Measurements from ENCODE around the gene RHBDD3. TPM values are rescaled to one million over a fixed set of nuclear protein-coding genes. Genes with fewer than 3 reads are reported as not detected.

RHBDD3 gene
- total RNA-seq, 2 experiments from 2014 or later, result 27.5 to 30.1 TPM

DNA sequence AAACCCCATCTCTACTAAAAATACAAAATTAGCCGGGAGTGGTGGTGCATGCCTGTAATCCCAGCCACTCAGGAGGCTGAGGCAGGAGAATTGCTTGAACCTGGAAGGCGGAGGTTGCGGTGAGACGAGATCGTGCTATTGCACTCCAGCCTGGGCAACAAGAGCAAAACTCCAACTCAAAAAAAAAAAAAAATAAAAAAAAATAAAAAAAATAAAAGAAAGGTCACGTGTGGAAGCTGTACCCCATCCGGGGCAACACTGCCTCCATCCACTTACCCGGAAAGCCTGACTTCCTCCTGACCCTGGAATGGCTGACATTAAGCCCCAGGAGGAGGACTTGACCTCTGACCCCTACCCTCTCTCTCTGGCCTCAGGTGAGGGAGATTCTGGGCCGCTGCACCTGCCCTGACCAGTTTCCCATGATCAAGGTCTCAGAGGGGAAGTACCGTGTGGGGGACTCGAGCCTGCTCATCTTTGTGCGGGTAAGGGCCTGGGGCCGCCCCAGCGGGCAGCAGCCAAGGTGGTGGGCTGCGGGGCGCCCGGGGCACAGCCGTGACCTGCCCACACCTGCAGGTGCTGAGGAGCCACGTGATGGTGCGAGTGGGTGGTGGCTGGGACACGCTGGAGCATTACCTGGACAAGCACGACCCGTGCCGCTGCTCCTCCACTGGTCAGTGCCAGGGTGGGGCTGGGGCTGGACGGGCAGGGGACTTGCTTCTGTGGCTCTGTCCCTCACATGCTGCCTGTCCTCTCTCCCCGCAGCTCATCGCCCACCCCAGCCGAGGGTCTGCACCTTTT lies 42.5 kb upstream of the RHBDD3 start:
- H3K4me1 Mint-ChIP-seq, result peaks cover 32% of the 10 kb centered on the region
- no peak overlapping the region for H3K4me3 Mint-ChIP-seq
- POLR2A ChIA-PET, result interaction anchor here (0.9 kb wide), 1 partner anchor 42 kb away, joined by 3 read pairs; the partner anchor contains the start of gene EWSR1
- H3K9me3 Mint-ChIP-seq, result no peaks in the 10 kb centered on the region
- peaks cover 29% of the 10 kb centered on the region for H3K27me3 Mint-ChIP-seq
- DNase-seq (peak; percentile 37), ATAC-seq (ENCODE audit: low read depth) (no peak)
- peak overlapping the region; percentile 54 for H3K27ac Mint-ChIP-seq
- peaks cover 1% of the 10 kb centered on the region for H3K36me3 Mint-ChIP-seq

DNA sequence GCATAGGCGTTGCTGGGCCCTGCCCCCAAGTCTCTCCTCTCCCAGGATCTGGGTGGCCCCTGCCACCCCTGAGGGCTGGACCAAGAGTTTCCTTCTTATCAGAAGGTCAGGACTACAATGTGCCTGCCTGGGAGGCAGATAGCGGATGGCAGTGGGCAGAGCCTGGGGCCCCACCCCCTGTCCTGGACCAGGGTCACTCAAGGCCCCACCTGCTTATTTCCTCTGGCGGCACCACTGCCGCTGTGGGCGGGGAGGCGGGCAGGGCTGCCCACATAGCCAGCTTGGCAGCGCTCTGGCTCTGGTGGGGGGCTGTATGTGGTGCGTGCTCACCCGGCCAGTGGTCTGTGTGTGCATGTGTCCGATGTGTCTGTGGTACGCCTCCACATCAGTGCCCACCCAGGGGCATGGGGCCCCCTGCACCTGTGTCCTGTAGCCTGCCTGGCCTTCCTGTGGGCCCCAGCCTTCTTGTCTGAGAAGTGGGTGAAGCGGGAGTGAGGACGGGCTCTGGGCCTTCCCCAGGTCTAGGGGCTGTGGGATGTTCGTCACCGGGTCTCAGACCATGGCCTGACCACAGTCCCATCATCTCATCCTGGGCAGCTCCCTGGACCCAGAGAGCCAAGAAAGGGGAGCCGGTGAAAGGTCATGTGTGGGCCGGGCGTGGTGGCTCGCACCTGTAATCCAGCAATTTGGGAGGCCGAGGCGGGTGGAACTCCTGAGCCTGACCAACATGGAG lies 41.7 kb upstream of the RHBDD3 start:
- Mint-ChIP-seq H3K9me3 (no peaks in the 10 kb centered on the region), H3K27me3 (peaks cover 26% of the 10 kb centered on the region), H3K4me1 (peaks cover 29% of the 10 kb centered on the region), H3K4me3 (peak overlapping the region; percentile 71), H3K36me3 (peaks cover 1% of the 10 kb centered on the region), H3K27ac (peak overlapping the region; percentile 74)
- ATAC-seq (ENCODE audit: low read depth) (no peak), DNase-seq (no peak)
- POLR2A ChIA-PET, result no interaction called here

DNA sequence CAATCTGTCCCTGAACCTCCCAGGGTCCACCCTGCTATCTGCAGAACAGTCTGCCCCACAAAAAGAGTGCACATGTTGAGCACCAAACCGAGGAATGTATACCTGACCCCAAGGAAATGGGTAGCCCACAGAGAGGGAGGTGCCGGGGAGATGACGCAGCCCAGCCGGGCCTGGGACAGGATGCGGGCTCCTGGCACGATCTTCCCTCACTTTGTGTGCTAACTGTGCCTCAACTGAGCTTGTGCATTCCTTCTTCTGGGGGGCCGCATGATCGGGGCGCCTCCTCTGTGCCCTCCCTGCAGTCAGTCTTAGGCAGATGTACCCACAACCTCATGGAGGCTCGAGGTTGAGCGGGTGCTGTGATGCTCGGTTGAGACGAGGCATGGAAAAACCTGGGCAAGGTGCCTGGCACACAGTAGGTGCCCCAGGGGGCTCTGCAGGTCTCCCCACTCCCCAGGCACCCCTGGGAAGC lies 41.0 kb upstream of the RHBDD3 start:
- Mint-ChIP-seq H3K4me3 (peak overlapping the region; percentile 71), H3K27ac (peak overlapping the region; percentile 74), H3K4me1 (peaks cover 23% of the 10 kb centered on the region), H3K36me3 (peaks cover 1% of the 10 kb centered on the region), H3K27me3 (peaks cover 19% of the 10 kb centered on the region), H3K9me3 (no peaks in the 10 kb centered on the region)
- DNase-seq (peak; percentile 72), ATAC-seq (ENCODE audit: low read depth) (peak; percentile 64)
- POLR2A ChIA-PET, result interaction anchor here (0.6 kb wide), 1 partner anchor 281 kb away, joined by 3 read pairs; no protein-coding TSS in a partner anchor

DNA sequence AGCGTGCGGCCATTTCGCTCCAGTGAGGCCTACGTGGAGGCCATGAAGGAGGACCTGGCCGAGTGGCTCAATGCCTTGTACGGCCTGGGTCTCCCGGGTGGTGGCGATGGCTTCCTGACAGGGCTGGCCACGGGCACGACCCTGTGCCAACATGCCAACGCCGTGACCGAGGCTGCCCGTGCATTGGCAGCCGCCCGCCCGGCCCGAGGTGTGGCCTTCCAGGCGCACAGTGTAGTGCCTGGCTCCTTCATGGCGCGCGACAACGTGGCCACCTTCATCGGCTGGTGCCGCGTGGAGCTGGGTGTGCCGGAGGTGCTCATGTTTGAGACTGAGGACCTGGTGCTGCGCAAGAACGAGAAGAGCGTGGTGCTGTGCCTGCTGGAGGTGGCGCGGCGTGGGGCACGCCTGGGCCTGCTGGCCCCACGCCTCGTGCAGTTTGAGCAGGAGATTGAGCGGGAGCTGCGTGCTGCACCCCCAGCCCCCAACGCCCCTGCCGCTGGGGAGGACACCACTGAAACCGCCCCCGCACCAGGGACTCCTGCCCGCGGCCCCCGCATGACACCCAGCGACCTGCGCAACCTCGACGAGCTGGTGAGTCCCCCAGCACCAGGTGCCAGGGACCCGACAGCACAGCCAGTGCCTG lies 40.5 kb upstream of the RHBDD3 start:
- H3K4me3 Mint-ChIP-seq, result peak overlapping the region; percentile 87
- H3K9me3 Mint-ChIP-seq, result no peaks in the 10 kb centered on the region
- POLR2A ChIA-PET, result interaction anchor here (0.6 kb wide), 1 partner anchor 282 kb away, joined by 3 read pairs; no protein-coding TSS in a partner anchor
- ATAC-seq (ENCODE audit: low read depth) (no peak), DNase-seq (peak; percentile 37)
- H3K27me3 Mint-ChIP-seq, result peaks cover 16% of the 10 kb centered on the region
- H3K36me3 Mint-ChIP-seq, result peaks cover 1% of the 10 kb centered on the region
- H3K4me1 Mint-ChIP-seq, result peaks cover 20% of the 10 kb centered on the region
- H3K27ac Mint-ChIP-seq, result peak overlapping the region; percentile 74

DNA sequence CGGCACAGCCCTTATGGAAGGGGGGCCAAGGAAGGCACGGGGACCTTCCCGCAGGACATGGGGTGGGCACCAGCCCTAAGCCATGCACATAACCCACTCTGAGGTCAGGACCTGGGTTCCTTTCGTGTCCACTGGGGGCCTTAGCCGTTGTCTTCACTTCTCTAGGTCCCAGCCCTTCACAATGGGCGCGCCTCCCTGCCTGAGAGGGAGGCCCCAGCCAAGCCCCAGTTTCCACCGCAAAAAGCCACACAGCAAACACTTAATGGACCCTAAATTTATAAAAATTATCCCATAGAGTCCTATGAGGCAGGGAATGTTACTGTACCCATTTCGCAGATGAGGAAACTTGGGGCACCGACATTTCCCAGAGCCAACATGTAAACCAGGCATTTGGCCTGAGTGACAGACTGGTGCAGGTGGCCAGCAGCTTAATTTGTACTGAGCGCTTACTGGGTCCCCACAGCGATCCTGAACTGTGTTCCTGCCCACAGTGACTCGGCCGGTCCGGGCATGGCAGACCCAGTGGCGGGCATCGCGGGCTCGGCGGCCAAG lies 39.9 kb upstream of the RHBDD3 start:
- H3K27ac Mint-ChIP-seq, result peak overlapping the region; percentile 72
- no peak for DNase-seq
- peaks cover 20% of the 10 kb centered on the region for H3K4me1 Mint-ChIP-seq
- no peak for ATAC-seq (ENCODE audit: low read depth)
- peaks cover 1% of the 10 kb centered on the region for H3K36me3 Mint-ChIP-seq
- POLR2A ChIA-PET, result no interaction called here
- H3K9me3 Mint-ChIP-seq, result no peaks in the 10 kb centered on the region
- peak overlapping the region; percentile 87 for H3K4me3 Mint-ChIP-seq
- H3K27me3 Mint-ChIP-seq, result peaks cover 11% of the 10 kb centered on the region

DNA sequence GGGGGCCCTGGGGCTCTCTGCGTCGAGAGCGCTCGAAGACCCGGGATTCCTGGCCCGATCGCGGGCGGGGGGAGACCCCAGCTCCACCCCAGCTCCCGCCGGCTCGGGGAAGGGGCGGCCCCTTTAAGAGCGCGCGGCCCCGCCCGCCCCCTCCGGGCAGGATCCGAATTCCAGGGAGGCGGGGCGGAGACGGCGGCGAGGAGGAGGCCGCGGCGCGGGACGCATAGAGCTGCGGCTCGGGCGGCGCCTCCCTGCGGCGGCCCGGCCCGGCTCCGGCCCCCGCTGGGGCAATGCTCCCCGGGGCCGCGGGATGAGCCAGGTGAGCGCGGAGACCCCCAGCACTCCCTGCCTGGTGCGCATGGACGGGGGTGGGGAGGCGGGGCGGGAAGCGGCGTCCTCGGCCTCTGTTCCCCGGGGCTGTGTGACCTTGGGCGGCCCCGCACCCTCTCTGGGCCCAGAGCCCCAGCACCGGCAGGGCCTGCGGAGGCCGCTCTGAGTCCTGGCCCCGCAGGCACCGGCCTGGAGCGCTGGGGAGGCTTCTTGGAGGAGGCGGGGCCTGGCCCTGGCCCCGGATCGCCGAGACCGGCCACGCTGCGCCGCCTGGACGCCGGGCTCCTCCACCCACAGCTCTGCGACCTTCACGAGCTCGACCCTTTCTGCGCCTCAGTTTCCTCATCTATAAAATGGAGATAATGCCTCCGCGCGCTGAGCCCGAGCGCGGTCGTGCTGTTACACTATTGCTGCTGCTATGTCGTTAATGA lies 39.2 kb upstream of the RHBDD3 start:
- DNase-seq, result peak; percentile 70

DNA sequence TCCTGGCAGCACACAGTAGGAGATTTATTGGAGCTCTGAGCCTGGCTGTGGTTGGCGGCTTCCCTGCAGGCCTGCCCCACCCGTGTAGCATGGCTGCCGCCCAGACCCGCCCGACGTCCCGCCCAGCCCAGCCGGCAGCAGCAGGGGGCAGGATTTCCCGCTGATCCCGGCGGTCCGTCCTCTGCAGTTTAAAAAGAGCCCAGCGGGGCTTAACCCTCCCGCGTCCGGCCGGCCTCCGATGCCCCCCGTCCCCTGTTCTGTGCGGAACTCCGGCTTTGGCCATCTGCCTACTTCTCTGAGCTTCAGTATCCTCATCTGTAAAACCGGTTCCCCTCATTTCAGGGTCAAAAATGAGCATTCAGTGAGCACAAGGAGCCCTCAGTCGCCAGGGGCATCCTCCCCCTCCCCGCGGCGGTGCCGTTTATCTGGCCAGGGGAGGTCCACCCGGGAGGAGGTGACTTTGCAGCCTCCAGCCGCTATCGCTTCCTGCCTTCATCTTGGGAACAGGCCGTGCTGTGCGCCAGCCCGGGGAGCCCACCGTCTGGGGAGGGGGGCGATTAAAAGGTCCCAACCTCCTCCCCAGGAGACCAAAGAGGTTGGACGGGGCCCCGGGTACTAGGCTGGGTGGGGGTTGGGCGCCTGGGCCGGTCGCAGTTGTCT lies 38.5 kb upstream of the RHBDD3 start, which contains the start of gene GAS2L1:
GAS2L1 (plus strand) TSS at position 476 of the 660 bp plus-strand sequence. CDS start 1,456 bp downstream, outside the sequence.
- Mint-ChIP-seq H3K4me3 (peak within 1 kb of the TSS; percentile 87), H3K27me3 (peaks cover 6% of the 10 kb centered on the region), H3K36me3 (no peaks in the 10 kb centered on the region), H3K27ac (peak within 1 kb of the TSS; percentile 72), H3K9me3 (no peaks in the 10 kb centered on the region), H3K4me1 (peaks cover 18% of the 10 kb centered on the region)
- ATAC-seq (ENCODE audit: low read depth) (peak; percentile 57), DNase-seq (peak; percentile 78)
- POLR2A ChIA-PET, result interaction anchor here (1.0 to 1.9 kb wide), 3 partner anchors 12 to 38 kb away, joined by 3 to 5 read pairs (median 3); partner anchors contain the start of genes EWSR1 and RHBDD3

More for the DNA sequence above, 39.2 kb upstream of the RHBDD3 start:
- POLR2A ChIA-PET, result interaction anchor here (1.0 to 1.9 kb wide), 2 partner anchors 11 to 39 kb away, joined by 3 to 5 read pairs; partner anchors contain the start of genes EWSR1 and RHBDD3
- Mint-ChIP-seq H3K4me3 (peak overlapping the region; percentile 87), H3K4me1 (peaks cover 18% of the 10 kb centered on the region), H3K27me3 (peaks cover 6% of the 10 kb centered on the region), H3K27ac (peak overlapping the region; percentile 72), H3K36me3 (no peaks in the 10 kb centered on the region), H3K9me3 (no peaks in the 10 kb centered on the region)
- ATAC-seq (ENCODE audit: low read depth), result peak; percentile 27

DNA sequence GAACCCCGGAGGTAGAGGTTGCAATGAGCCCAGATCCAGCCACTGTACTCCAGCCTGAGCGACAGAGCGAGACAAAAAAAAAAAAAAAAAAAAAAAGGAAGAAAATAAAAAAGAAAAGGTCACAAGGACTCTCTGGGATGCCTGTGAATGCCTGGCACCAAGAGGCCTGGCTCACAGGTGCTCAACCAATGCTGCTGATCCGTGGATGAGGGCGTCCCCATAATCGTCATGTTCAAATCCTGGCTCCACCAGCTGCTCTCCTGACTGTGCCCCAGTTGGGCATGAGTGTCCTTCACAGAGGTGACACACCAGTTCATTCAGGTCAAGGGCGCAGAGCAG lies 38.0 kb upstream of the RHBDD3 start:
- H3K9me3 Mint-ChIP-seq, result no peaks in the 10 kb centered on the region
- no peak for DNase-seq
- H3K4me1 Mint-ChIP-seq, result peaks cover 16% of the 10 kb centered on the region
- H3K27me3 Mint-ChIP-seq, result peaks cover 6% of the 10 kb centered on the region
- no peak for ATAC-seq (ENCODE audit: low read depth)
- no peak overlapping the region for H3K27ac Mint-ChIP-seq
- POLR2A ChIA-PET, result interaction anchor here (1.0 to 1.9 kb wide), 3 partner anchors 12 to 38 kb away, joined by 3 to 5 read pairs (median 3); partner anchors contain the start of genes EWSR1 and RHBDD3
- peak overlapping the region; percentile 83 for H3K4me3 Mint-ChIP-seq
- peaks cover under 1% of the 10 kb centered on the region for H3K36me3 Mint-ChIP-seq

DNA sequence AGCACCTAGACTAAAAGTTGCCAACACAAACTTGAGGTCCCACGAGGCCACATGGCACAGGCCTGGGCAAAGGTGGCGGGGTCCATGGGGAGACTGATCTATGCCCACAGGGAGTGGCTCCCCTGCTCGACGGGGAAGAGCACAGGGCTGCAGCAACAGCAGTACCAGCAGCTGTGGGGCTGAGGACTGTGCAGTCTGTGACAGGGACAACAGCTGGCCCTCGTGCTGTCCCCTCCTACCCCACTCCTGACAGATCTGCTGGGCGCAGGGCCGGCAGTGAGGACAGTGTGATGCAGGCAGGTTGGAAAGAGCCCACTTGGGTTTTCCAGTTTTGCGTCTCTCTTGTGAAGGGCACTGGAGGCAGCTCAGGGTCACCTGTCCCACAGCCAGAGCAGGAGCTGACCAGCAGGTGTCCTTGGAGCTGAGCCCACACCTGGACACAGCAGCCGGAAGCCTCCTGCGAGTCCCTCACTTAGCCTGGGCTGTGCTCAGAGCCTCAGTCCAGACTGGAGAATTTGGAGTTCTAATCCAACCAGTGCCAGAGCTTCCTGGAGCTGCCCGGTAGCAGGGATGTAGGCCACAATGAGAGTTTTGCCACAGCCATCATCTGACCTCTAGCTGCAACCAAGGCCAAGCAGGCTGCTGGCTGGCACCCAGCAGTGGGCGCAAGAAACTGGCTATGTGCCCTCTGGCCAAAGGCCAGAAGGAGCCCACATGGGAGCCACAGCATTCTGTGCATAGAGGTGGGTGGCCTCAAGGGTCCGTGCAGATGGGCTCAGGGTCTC lies 35.1 kb upstream of the RHBDD3 start:
- no peak overlapping the region for H3K4me3 Mint-ChIP-seq
- peaks cover 6% of the 10 kb centered on the region for H3K4me1 Mint-ChIP-seq
- peaks cover 17% of the 10 kb centered on the region for H3K36me3 Mint-ChIP-seq
- ATAC-seq (ENCODE audit: low read depth) (no peak), DNase-seq (no peak)
- H3K9me3 Mint-ChIP-seq, result no peaks in the 10 kb centered on the region
- H3K27ac Mint-ChIP-seq, result no peak overlapping the region
- peaks cover 6% of the 10 kb centered on the region for H3K27me3 Mint-ChIP-seq
- POLR2A ChIA-PET, result no interaction called here

DNA sequence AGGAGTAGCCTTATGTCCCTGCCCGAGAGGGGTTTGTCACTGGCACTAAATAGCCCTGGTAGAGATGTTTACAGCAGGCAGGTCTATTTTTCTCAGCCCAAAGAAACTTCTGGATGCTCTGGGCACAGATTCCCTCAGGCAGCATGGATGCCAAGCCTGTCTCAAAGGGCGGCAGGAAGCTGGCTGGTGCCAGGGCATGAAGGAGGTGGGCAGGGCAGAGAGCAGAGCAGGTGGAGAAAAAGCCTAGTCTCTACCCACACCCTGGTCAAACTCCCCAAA lies 34.6 kb upstream of the RHBDD3 start:
- DNase-seq, result no peak
- peak overlapping the region; percentile 15 for H3K27ac Mint-ChIP-seq
- POLR2A ChIA-PET, result no interaction called here
- no peak for ATAC-seq (ENCODE audit: low read depth)
- H3K4me1 Mint-ChIP-seq, result peaks cover 5% of the 10 kb centered on the region
- no peak overlapping the region for H3K4me3 Mint-ChIP-seq
- H3K27me3 Mint-ChIP-seq, result peaks cover 6% of the 10 kb centered on the region
- H3K9me3 Mint-ChIP-seq, result no peaks in the 10 kb centered on the region
- H3K36me3 Mint-ChIP-seq, result peaks cover 22% of the 10 kb centered on the region

DNA sequence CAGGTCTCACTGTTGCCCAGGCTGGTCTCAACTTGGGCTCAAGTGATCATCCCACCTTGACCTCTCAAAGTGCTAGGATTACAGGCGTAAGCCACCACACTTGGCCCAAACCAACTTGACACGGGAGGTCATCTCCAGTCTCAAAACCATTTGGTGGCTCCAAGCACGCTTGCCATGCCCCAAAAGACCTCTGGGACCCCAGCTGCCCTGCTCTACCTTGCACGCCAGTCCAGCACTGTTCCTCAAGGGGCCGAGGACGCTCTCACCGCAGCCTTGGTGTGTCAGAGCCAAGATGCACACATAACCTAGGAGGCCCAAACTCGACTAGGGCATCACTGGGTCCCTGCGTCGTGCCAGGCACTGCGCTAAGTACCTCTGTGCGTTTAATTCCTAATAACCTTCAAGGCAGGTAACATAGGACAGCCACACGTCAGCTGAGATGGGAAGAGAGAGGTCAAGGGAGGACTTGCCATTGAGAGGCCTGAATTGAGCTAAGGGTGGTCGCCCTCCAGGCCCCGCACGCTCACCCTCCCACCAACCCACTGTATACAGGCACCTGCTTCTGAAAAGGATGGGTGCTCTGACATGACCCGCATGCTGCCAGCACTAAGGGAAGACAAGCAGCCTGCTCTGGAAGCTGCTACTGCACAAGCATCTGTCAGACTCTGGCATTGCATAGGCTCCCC lies 34.1 kb upstream of the RHBDD3 start:
- H3K27me3 Mint-ChIP-seq, result peaks cover 6% of the 10 kb centered on the region
- no peak for ATAC-seq (ENCODE audit: low read depth)
- POLR2A ChIA-PET, result no interaction called here
- no peak for DNase-seq
- peak overlapping the region; percentile 15 for H3K27ac Mint-ChIP-seq
- H3K36me3 Mint-ChIP-seq, result peaks cover 23% of the 10 kb centered on the region
- no peaks in the 10 kb centered on the region for H3K9me3 Mint-ChIP-seq
- H3K4me1 Mint-ChIP-seq, result peaks cover 5% of the 10 kb centered on the region
- no peak overlapping the region for H3K4me3 Mint-ChIP-seq
